Psoas muscle (tissue), 8 donors: ENCODE data around the gene KCNT1. TPM values are rescaled to one million over a fixed set of nuclear protein-coding genes. Genes with fewer than 3 reads are reported as not detected.

Source experiments
- ATAC-seq, 4 donors: fragments of 200-7000 bp; cut with Tn5 transposase; one replicate each; pipeline ENCODE4 v1.9.1; 2020; ENCODE audit warnings: moderate library complexity in 3 of 4, mild to moderate bottlenecking in 2 of 4
- DNase-seq, 2 donors: peaks; one replicate each; pipeline ENCODE4 v3.0.0-alpha.2; 2020
- H3K27ac ChIP-seq: fragments of 200-600 bp; one replicate; pipeline ENCODE4 v1.8.0; 2022
- H3K27me3 ChIP-seq, 3 donors: fragments of 200-600 bp in 1 of 3; one replicate each; pipeline versions ENCODE4 v1.6.1 to v1.8.0; 2013 to 2022; ENCODE audit warnings: low read length in 2 of 3, mild to moderate bottlenecking in 2 of 3, moderate library complexity in 1 of 3; ENCODE audit not compliant: insufficient read depth in 3 of 3
- H3K36me3 ChIP-seq, 2 donors: fragments of 200-600 bp in 1 of 2; one replicate each; pipeline versions ENCODE4 v1.6.1 to v1.8.0; 2013 to 2022; ENCODE audit warnings: low read depth in 1 of 2, mild to moderate bottlenecking in 1 of 2, moderate library complexity in 1 of 2; ENCODE audit not compliant: insufficient read depth in 1 of 2
- H3K4me1 ChIP-seq: fragments of 200-600 bp; one replicate; pipeline ENCODE4 v1.8.0; 2022
- H3K4me3 ChIP-seq: fragments of 200-600 bp; one replicate; pipeline ENCODE4 v1.8.0; 2022; ENCODE audit warnings: mild to moderate bottlenecking
- H3K9me3 ChIP-seq: fragments of 200-600 bp; one replicate; pipeline ENCODE4 v1.8.0; 2022
- CTCF ChIP-seq: fragments of 200-600 bp; IDR thresholded peaks from one replicate; pipeline ENCODE4 v1.8.0; 2022; ENCODE audit warnings: antibody characterized with exemption
- WGBS, 3 donors: extraction: QIAGEN DNeasy Blood & Tissue Kit; methylation state at CpG; one replicate each; pipeline versions ENCODE4 v1.1.6 to v1.1.7; 2013; 5-methylcytosine and 5-hydroxymethylcytosine counted together
- intact Hi-C, 2 donors: fragments of 100-400 bp; cut with DNase I; formaldehyde crosslinking; loops; one replicate each; pipeline versions ENCODE4 v1.11.0 to v1.14.2; 2022
- polyA plus RNA-seq, 3 donors: library from polyadenylated mRNA; stranded (reverse); fragments of 200-250 nt; gene quantifications; one replicate each; pipeline ENCODE4 v1.2.3, GENCODE V29; 2013
- total RNA-seq, 4 donors: library from RNA; stranded (reverse); fragmentation: NEBNext Ultra II Directional in 2 of 4; extraction: Animal tissue kit (Norgen Biotek cat#: 25700) in 2 of 4; gene quantifications; one replicate each; pipeline versions ENCODE4 v1.2.1 to v1.2.4, GENCODE V29; 2021 to 2023
- donor health status: healthy with polysubstance abuse.
- donor health status: DM: no; HTN: no; CAD: no; lungs with moderate emphysema.
- donor health status: Bipolar disorder and iron deficiency.
- donor health status: healthy.
- donor health status: DM: yes; HTN: yes; CAD: no.
- donor health status: DM: no; HTN: no; CAD: no.
- donor health status: DM: no; HTN: no; CAD: no.
- donor health status: DM: yes; HTN: yes; CAD: no.

KCNT1 gene
- total and polyA plus RNA-seq, 7 donors = 1.1 to 15.0 (median 10.3) TPM

- intact Hi-C loops = no loop called here
- TF ChIP-seq CTCF = no peak
- DNase-seq (no peak), ATAC-seq (no peak)
- Histone ChIP-seq H3K9me3 (no peaks in the 10 kb centered on the region), H3K36me3 (no peaks in the 10 kb centered on the region), H3K27ac (no peak overlapping the region), H3K4me1 (no peaks in the 10 kb centered on the region), H3K4me3 (no peak overlapping the region), H3K27me3 (peaks cover 0 to 20% (median 0%) of the 10 kb centered on the region in 3 donors)
- WGBS, 3 donors = 79 to 81% (median 81%) methylated on average over 13 of the region's 13 CpGs
These were observed 25.1 kb upstream of the KCNT1 start for GRCh38 chr9:135676891-135677290.

GRCh38 chr9:135677641-135678168 is 24.3 kb upstream of the KCNT1 start:
- WGBS, 3 donors = 77 to 81% (median 80%) methylated on average over 22 of the region's 22 CpGs
- Histone ChIP-seq H3K27ac (no peak overlapping the region), H3K9me3 (no peaks in the 10 kb centered on the region), H3K27me3 (peaks cover 0 to 12% (median under 1%) of the 10 kb centered on the region in 3 donors), H3K36me3 (no peaks in the 10 kb centered on the region), H3K4me1 (no peaks in the 10 kb centered on the region), H3K4me3 (no peak overlapping the region)
- DNase-seq (no peak), ATAC-seq (no peak)
- TF ChIP-seq CTCF = no peak
- intact Hi-C loops = no loop called here

GRCh38 chr9:135678236-135679017 is 23.6 kb upstream of the KCNT1 start:
- intact Hi-C loops = no loop called here
- H3K27me3 ChIP-seq = peaks cover 0 to 13% (median 5%) of the 10 kb centered on the region in 3 donors
- 87 to 91% (median 88%) methylated on average over 20 of the region's 20 CpGs for WGBS, 3 donors

GRCh38 chr9:135680056-135680455 is 21.9 kb upstream of the KCNT1 start:
- TF ChIP-seq CTCF = no peak
- Histone ChIP-seq H3K27me3 (peaks cover 0 to 29% (median 5%) of the 10 kb centered on the region in 3 donors), H3K36me3 (no peaks in the 10 kb centered on the region), H3K9me3 (no peaks in the 10 kb centered on the region), H3K4me3 (no peak overlapping the region), H3K27ac (no peak overlapping the region), H3K4me1 (no peaks in the 10 kb centered on the region)
- DNase-seq = no peak
- no peak for ATAC-seq
- WGBS, 3 donors = 59 to 63% (median 60%) methylated on average over 16 of the region's 16 CpGs
- intact Hi-C loops = no loop called here

More at GRCh38 chr9:135678236-135679017, 23.6 kb upstream of the KCNT1 start:
- Histone ChIP-seq H3K27ac (no peak overlapping the region), H3K36me3 (no peaks in the 10 kb centered on the region), H3K4me3 (no peak overlapping the region), H3K9me3 (no peaks in the 10 kb centered on the region), H3K4me1 (no peaks in the 10 kb centered on the region)
- DNase-seq (no peak), ATAC-seq (no peak)
- TF ChIP-seq CTCF = no peak
